Endothelial cell of hepatic sinusoid (primary cell): ENCODE results near the gene VAMP8.
"Not testable (repeated sequence)": the region's sequence is repeated elsewhere in the genome, so short reads cannot be mapped to it uniquely, and the experiment has no call there.

Source experiments
- in situ Hi-C: cut with HindIII; loops from 2 replicates; pipeline ENCODE4 v1.10.0; 2017; ENCODE audit warnings: low sequenced_read_pairs

VAMP8 gene

GRCh38 chr2:85596486-85597143, 19.2 kb downstream of the VAMP8 start:
- in situ Hi-C loops, result no loop called here

GRCh38 chr2:85597241-85597640, 19.9 kb downstream of the VAMP8 start:
- in situ Hi-C loops, result no loop called here

- in situ Hi-C loops, result no loop called here
Measured at GRCh38 chr2:85598594-85599340, 21.4 kb downstream of the VAMP8 start.

- in situ Hi-C loops, result no loop called here
Measured at GRCh38 chr2:85599468-85600234, 22.3 kb downstream of the VAMP8 start.

- in situ Hi-C loops, result no loop called here
Measured at GRCh38 chr2:85600235-85600575, 22.8 kb downstream of the VAMP8 start.

- in situ Hi-C loops, result no loop called here
Measured at GRCh38 chr2:85600951-85601770, 23.8 kb downstream of the VAMP8 start.

- in situ Hi-C loops, result no loop called here
Measured at GRCh38 chr2:85601771-85602475, 24.5 kb downstream of the VAMP8 start.

GRCh38 chr2:85602476-85603234, 25.3 kb downstream of the VAMP8 start, which contains the start of gene TMEM150A:
Gene TMEM150A (minus strand): TSS chr2:85602698. CDS start chr2:85601948, 750 bp downstream.
- in situ Hi-C loops, result no loop called here

GRCh38 chr2:85604133-85604444, 26.7 kb downstream of the VAMP8 start:
- in situ Hi-C loops, result not testable (repeated sequence)

GRCh38 chr2:85604568-85605339, 27.4 kb downstream of the VAMP8 start:
- in situ Hi-C loops, result no loop called here

- in situ Hi-C loops, result no loop called here
Measured at GRCh38 chr2:85605406-85606115, 28.2 kb downstream of the VAMP8 start.

- in situ Hi-C loops, result no loop called here
Measured at GRCh38 chr2:85606116-85606455, 28.7 kb downstream of the VAMP8 start.

GRCh38 chr2:85607268-85608215, 30.2 kb downstream of the VAMP8 start:
- in situ Hi-C loops, result no loop called here

- in situ Hi-C loops, result no loop called here
Measured at GRCh38 chr2:85611217-85611704, 33.9 kb downstream of the VAMP8 start.

- in situ Hi-C loops, result no loop called here
Measured at GRCh38 chr2:85611705-85612587, 34.6 kb downstream of the VAMP8 start, which contains the start of gene C2orf68. Gene C2orf68 (minus strand): TSS chr2:85612066. CDS start chr2:85611984, 82 bp downstream.
